PC-3 (cell line): ENCODE measurements around the gene CERT1. TPM values are rescaled to one million over a fixed set of nuclear protein-coding genes. Genes with fewer than 3 reads are reported as not detected.
"Not testable (repeated sequence)": the region's sequence is repeated elsewhere in the genome, so short reads cannot be mapped to it uniquely, and the experiment has no call there.

Experiments used
- ATAC-seq: fragments of 200-7000 bp; cut with Tn5 transposase; 2 replicates; pipeline ENCODE4 v1.9.1; 2020; ENCODE audit warnings: mild to moderate bottlenecking, moderate library complexity
- BruUV-seq: library from RNA; stranded (reverse); fragments of 400-500 nt; replicated peaks from 2 replicates; lab custom pipeline; 2021; lab: Mats Ljungman, UMichigan
- CTCF ChIA-PET: fragments of 300-600 bp; sonication (Branson Sonifier 250); formaldehyde crosslinking; loops from one replicate; lab custom pipeline; 2022; ENCODE audit warnings: antibody characterized with exemption; lab: Charles Lee
- POLR2A ChIA-PET: fragments of 300-600 bp; sonication (Branson Sonifier 250); formaldehyde crosslinking; loops from one replicate; lab custom pipeline; 2022; ENCODE audit warnings: antibody characterized with exemption; ENCODE audit not compliant: unreplicated experiment; lab: Charles Lee
- DNase-seq: peaks from one replicate; pipeline ENCODE4 v3.0.0-alpha.2; 2015
- H2AFZ ChIP-seq: fragments of 300-600 bp; sonication (generic); 2 replicates; pipeline ENCODE4 v1.6.0; 2016; ENCODE audit warnings: antibody characterized with exemption, low read length
- H3F3A ChIP-seq: fragments of 300-600 bp; sonication (generic); one replicate; pipeline ENCODE4 v1.6.0; 2017; ENCODE audit warnings: antibody characterized with exemption, low read length, control low read depth, mild to moderate bottlenecking; ENCODE audit not compliant: unreplicated experiment
- H3K27ac ChIP-seq: fragments of 300-600 bp; sonication (generic); 2 replicates; pipeline ENCODE4 v1.5.1; 2016; ENCODE audit warnings: mild to moderate bottlenecking, low read length
- H3K27me3 ChIP-seq: fragments of 300-600 bp; sonication (generic); 2 replicates; pipeline ENCODE4 v1.6.1; 2016; ENCODE audit warnings: low read length, mixed read lengths
- H3K36me3 ChIP-seq: fragments of 300-600 bp; sonication (generic); 2 replicates; pipeline ENCODE4 v1.6.1; 2016; ENCODE audit warnings: low read depth, mixed run types, low read length, mixed read lengths
- H3K4me1 ChIP-seq: fragments of 300-600 bp; sonication (generic); 2 replicates; pipeline ENCODE4 v1.5.1; 2016; ENCODE audit warnings: low read length; ENCODE audit not compliant: insufficient read depth
- H3K4me2 ChIP-seq: fragments of 300-600 bp; sonication (generic); 2 replicates; pipeline ENCODE4 v1.6.0; 2016; ENCODE audit warnings: low read length
- H3K4me3 ChIP-seq: fragments of 300-600 bp; sonication (generic); 2 replicates; pipeline ENCODE4 v1.5.1; 2016; ENCODE audit warnings: mild to moderate bottlenecking, low read length, mixed read lengths
- H3K79me2 ChIP-seq: fragments of 300-600 bp; sonication (generic); 2 replicates; pipeline ENCODE4 v1.6.1; 2017; ENCODE audit warnings: low read length, mixed read lengths
- H3K9ac ChIP-seq: fragments of 300-600 bp; sonication (generic); 2 replicates; pipeline ENCODE4 v1.6.0; 2016; ENCODE audit warnings: mild to moderate bottlenecking, low read length
- H3K9me2 ChIP-seq: fragments of 300-600 bp; sonication (generic); replicated peaks from 2 replicates; pipeline ENCODE4 v1.6.1; 2016; ENCODE audit warnings: mixed run types, low read length, mixed read lengths
- H3K9me3 ChIP-seq: fragments of 300-600 bp; sonication (generic); 2 replicates; pipeline ENCODE4 v1.6.1; 2016; ENCODE audit warnings: low read length, mixed read lengths
- H4K20me1 ChIP-seq: fragments of 300-600 bp; sonication (generic); 2 replicates; pipeline ENCODE4 v1.6.1; 2016; ENCODE audit warnings: low read length, mixed read lengths
- CTCF ChIP-seq: fragments of 300-600 bp; sonication (generic); conservative IDR thresholded peaks from 2 replicates; pipeline ENCODE4 v1.5.1; 2017; ENCODE audit warnings: antibody characterized with exemption, low read depth, mild to moderate bottlenecking, low read length
- EZH2 ChIP-seq: fragments of 300-600 bp; sonication (generic); IDR thresholded peaks from one replicate; pipeline ENCODE4 v1.6.1; 2017; ENCODE audit warnings: antibody characterized with exemption, mild to moderate bottlenecking, low read length; ENCODE audit not compliant: unreplicated experiment
- EZH2phosphoT487 ChIP-seq: fragments of 300-600 bp; sonication (generic); IDR thresholded peaks from 2 replicates; pipeline ENCODE4 v1.6.1; 2018; ENCODE audit warnings: mild to moderate bottlenecking, antibody characterized with exemption, low read length, borderline replicate concordance
- intact Hi-C: fragments of 100-400 bp; cut with micrococcal nuclease; formaldehyde crosslinking; loops from 2 replicates; pipeline ENCODE4 v1.9.0; 2023
- total RNA-seq: library from RNA; depleted of rRNA; stranded (reverse); fragments of >200 nt; gene quantifications from 2 replicates; pipeline ENCODE4 v1.2.3, GENCODE V29; 2014

Gene CERT1
- total RNA-seq, 1 experiment from 2014 or later = 5.6 TPM

GRCh38 chr5:75534734-75535133, 23.3 kb upstream of the CERT1 start:
- POLR2A ChIA-PET = no interaction called here
- H3F3A ChIP-seq = no peaks in the 10 kb centered on the region
- H3K36me3 ChIP-seq = peaks cover 10% of the 10 kb centered on the region; the same call in 1 of the 2 replicates
- no peak overlapping the region for H2AFZ ChIP-seq
- 0 out of 2 replicates have a peak, but pooled peaks cover 10% of the 10 kb centered on the region for H3K79me2 ChIP-seq
- BruUV-seq = no TSS peak
- H3K4me2 ChIP-seq = no peak overlapping the region
- no peak overlapping the region for H3K27ac ChIP-seq
- CTCF ChIA-PET = no interaction called here
- no peak for TF ChIP-seq EZH2phosphoT487
- TF ChIP-seq CTCF = no peak
- no peak for TF ChIP-seq EZH2
- H3K9me2 ChIP-seq = no peaks in the 10 kb centered on the region
- no peaks in the 10 kb centered on the region for H3K4me1 ChIP-seq
- ATAC-seq (no peak), DNase-seq (no peak)
- intact Hi-C loops = no loop called here
- no peak overlapping the region for H3K4me3 ChIP-seq
- H3K9me3 ChIP-seq = no peaks in the 10 kb centered on the region
- no peak overlapping the region for H3K9ac ChIP-seq
- no peaks in the 10 kb centered on the region for H3K27me3 ChIP-seq
- no peaks in the 10 kb centered on the region for H4K20me1 ChIP-seq

- CTCF ChIA-PET = not testable (repeated sequence)
These were observed 22.3 kb upstream of the CERT1 start for GRCh38 chr5:75533716-75534115.

GRCh38 chr5:75532190-75532589, 20.8 kb upstream of the CERT1 start:
- Histone ChIP-seq H3K9me3 (no peaks in the 10 kb centered on the region), H3F3A (no peaks in the 10 kb centered on the region), H3K79me2 (0 out of 2 replicates have a peak, but pooled peaks cover 10% of the 10 kb centered on the region), H3K4me3 (no peak overlapping the region), H3K27me3 (no peaks in the 10 kb centered on the region), H3K9ac (no peak overlapping the region), H2AFZ (no peak overlapping the region), H3K4me1 (no peaks in the 10 kb centered on the region), H3K4me2 (no peak overlapping the region), H3K36me3 (peaks cover 10% of the 10 kb centered on the region; the same call in 1 of the 2 replicates), H4K20me1 (no peaks in the 10 kb centered on the region), H3K27ac (no peak overlapping the region), H3K9me2 (no peaks in the 10 kb centered on the region)
- BruUV-seq = no TSS peak
- no peak for TF ChIP-seq EZH2phosphoT487
- no peak for TF ChIP-seq EZH2
- no peak for TF ChIP-seq CTCF
- no peak for DNase-seq
- CTCF ChIA-PET = no interaction called here
- POLR2A ChIA-PET = no interaction called here
- intact Hi-C loops = no loop called here
- ATAC-seq = no peak

More at GRCh38 chr5:75533716-75534115, 22.3 kb upstream of the CERT1 start:
- H3K27ac ChIP-seq, H3K4me2 ChIP-seq, H3K4me1 ChIP-seq, H3K9me2 ChIP-seq, DNase-seq, H3F3A ChIP-seq, H2AFZ ChIP-seq, H3K9me3 ChIP-seq, H4K20me1 ChIP-seq, BruUV-seq, intact Hi-C loops, ATAC-seq, H3K36me3 ChIP-seq, POLR2A ChIA-PET, H3K79me2 ChIP-seq, H3K27me3 ChIP-seq, H3K4me3 ChIP-seq, H3K9ac ChIP-seq: not testable (repeated sequence)
